IMR-90 (cell line): ENCODE data around the gene SCARF2. TPM values are rescaled to one million over a fixed set of nuclear protein-coding genes. Genes with fewer than 3 reads are reported as not detected.

Experiments
- ATAC-seq: fragments of 200-7000 bp; cut with Tn5 transposase; 2 replicates; pipeline ENCODE4 v1.9.1; 2020; ENCODE audit warnings: low read depth, mild to moderate bottlenecking, moderate library complexity
- BruUV-seq: library from RNA; stranded (reverse); fragments of 400-500 nt; replicated peaks from 2 replicates; lab custom pipeline; 2021; lab: Mats Ljungman, UMichigan
- CTCF ChIA-PET: fragments of 300-600 bp; formaldehyde crosslinking; extraction: SDS; loops from one replicate; lab custom pipeline; 2021; ENCODE audit warnings: antibody characterized with exemption; lab: Yijun Ruan, JAX
- POLR2A ChIA-PET: fragments of 300-600 bp; sonication (Branson Sonifier 250); formaldehyde crosslinking; loops from one replicate; lab custom pipeline; 2022; ENCODE audit warnings: antibody characterized with exemption; ENCODE audit not compliant: unreplicated experiment; lab: Charles Lee
- DNase-seq: peaks from one replicate; pipeline ENCODE4 v3.0.0; 2013
- H2AFZ ChIP-seq: replicated peaks from 2 replicates; pipeline ENCODE3; 2013; ENCODE audit warnings: low read length, mild to moderate bottlenecking; ENCODE audit not compliant: poor library complexity
- H2AK5ac ChIP-seq: 2 replicates; pipeline ENCODE4 v1.6.1; 2013; ENCODE audit warnings: low read depth, low read length, inconsistent platforms
- H2AK9ac ChIP-seq: replicated peaks from 2 replicates; pipeline ENCODE3; 2013; ENCODE audit warnings: mild to moderate bottlenecking, low read depth, low read length, moderate library complexity; ENCODE audit not compliant: poor library complexity
- H2BK120ac ChIP-seq: 2 replicates; pipeline ENCODE4 v1.6.1; 2013; ENCODE audit warnings: low read depth, low read length, inconsistent platforms
- H2BK15ac ChIP-seq: 3 replicates; pipeline ENCODE4 v1.6.1; 2013; ENCODE audit warnings: low read depth, low read length, inconsistent platforms
- H2BK20ac ChIP-seq: 2 replicates; pipeline ENCODE4 v1.6.1; 2013; ENCODE audit warnings: low read depth, mild to moderate bottlenecking, inconsistent platforms, low read length, moderate library complexity
- H2BK5ac ChIP-seq: 2 replicates; pipeline ENCODE4 v1.6.1; 2013; ENCODE audit warnings: mild to moderate bottlenecking, low read depth, low read length, inconsistent platforms; ENCODE audit not compliant: poor library complexity, severe bottlenecking
- H3K14ac ChIP-seq: replicated peaks from 2 replicates; pipeline ENCODE4 v1.6.1; 2013; ENCODE audit warnings: low read depth, low read length, inconsistent platforms
- H3K18ac ChIP-seq: 2 replicates; pipeline ENCODE4 v1.6.1; 2013; ENCODE audit warnings: low read depth, low read length, control low read depth
- H3K23ac ChIP-seq: 2 replicates; pipeline ENCODE4 v1.6.1; 2013; ENCODE audit warnings: low read depth, low read length, inconsistent platforms
- H3K27ac ChIP-seq: 2 replicates; pipeline ENCODE4 v1.5.1; 2013; ENCODE audit warnings: mild to moderate bottlenecking, control low read depth, low read length; ENCODE audit not compliant: insufficient read depth
- H3K27me3 ChIP-seq: 2 replicates; pipeline ENCODE4 v1.6.1; 2013; ENCODE audit warnings: low read length; ENCODE audit not compliant: control insufficient read depth, insufficient read depth
- H3K36me3 ChIP-seq: 2 replicates; pipeline ENCODE4 v1.6.1; 2013; ENCODE audit warnings: low read length, mixed read lengths; ENCODE audit not compliant: control insufficient read depth, insufficient read depth
- H3K4ac ChIP-seq: 2 replicates; pipeline ENCODE4 v1.6.1; 2013; ENCODE audit warnings: low read depth, low read length, inconsistent platforms
- H3K4me1 ChIP-seq: 2 replicates; pipeline ENCODE4 v1.6.1; 2013; ENCODE audit warnings: low read length, mixed read lengths; ENCODE audit not compliant: control insufficient read depth, insufficient read depth
- H3K4me2 ChIP-seq: 2 replicates; pipeline ENCODE4 v1.6.1; 2013; ENCODE audit warnings: low read depth, mild to moderate bottlenecking, control low read depth, low read length, moderate library complexity
- H3K4me3 ChIP-seq: 2 replicates; pipeline ENCODE4 v1.5.1; 2013; ENCODE audit warnings: low read depth, mild to moderate bottlenecking, control low read depth, low read length, moderate library complexity; ENCODE audit not compliant: insufficient read depth
- H3K56ac ChIP-seq: 2 replicates; pipeline ENCODE4 v1.6.1; 2013; ENCODE audit warnings: low read length, inconsistent platforms; ENCODE audit not compliant: insufficient read depth; ENCODE audit errors: extremely low read depth
- H3K79me1 ChIP-seq, 2 experiments: 2 replicates each; pipeline ENCODE4 v1.6.1; 2013; ENCODE audit warnings: low read length in 2 of 2, inconsistent platforms in 1 of 2, low read depth in 1 of 2
- H3K9ac ChIP-seq: 2 replicates; pipeline ENCODE4 v1.6.1; 2013; ENCODE audit warnings: low read depth, low read length, control low read depth
- H3K9me1 ChIP-seq: 2 replicates; pipeline ENCODE4 v1.6.1; 2013; ENCODE audit warnings: low read length, inconsistent platforms; ENCODE audit not compliant: insufficient read depth
- H3K9me3 ChIP-seq: 2 replicates; pipeline ENCODE4 v1.6.1; 2013; ENCODE audit warnings: low read length; ENCODE audit not compliant: control insufficient read depth, insufficient read depth
- H4K20me1 ChIP-seq: 2 replicates; pipeline ENCODE4 v1.6.1; 2013; ENCODE audit warnings: low read length, inconsistent platforms; ENCODE audit not compliant: insufficient read depth
- H4K5ac ChIP-seq: 2 replicates; pipeline ENCODE4 v1.6.1; 2013; ENCODE audit warnings: mild to moderate bottlenecking, low read depth, low read length, control low read depth
- H4K8ac ChIP-seq, 2 experiments: 2 replicates each; pipeline ENCODE4 v1.6.1; 2013; ENCODE audit warnings: low read depth in 2 of 2, low read length in 2 of 2, control low read depth in 1 of 2, inconsistent platforms in 1 of 2
- H4K91ac ChIP-seq: 2 replicates; pipeline ENCODE4 v1.6.1; 2013; ENCODE audit warnings: low read depth, low read length, inconsistent platforms; ENCODE audit not compliant: insufficient read depth
- CEBPB ChIP-seq: IDR thresholded peaks from 2 replicates; pipeline ENCODE4 v1.6.1; 2012; ENCODE audit warnings: low read depth, low read length, improper control_type of control experiment
- CHD1 ChIP-seq: IDR thresholded peaks from 2 replicates; pipeline ENCODE4 v1.6.1; 2012; ENCODE audit warnings: low read depth, low read length, improper control_type of control experiment
- FOS ChIP-seq: fragments of 150-350 bp; IDR thresholded peaks from 2 replicates; pipeline ENCODE4 v1.6.1; 2016; ENCODE audit warnings: low read depth, low read length
- MAFK ChIP-seq: IDR thresholded peaks from 2 replicates; pipeline ENCODE4 v1.6.1; 2012; ENCODE audit warnings: low read depth, low read length, improper control_type of control experiment
- MAZ ChIP-seq: IDR thresholded peaks from 2 replicates; pipeline ENCODE4 v1.6.1; 2012; ENCODE audit warnings: low read depth, mild to moderate bottlenecking, low read length, improper control_type of control experiment, moderate library complexity, borderline replicate concordance
- RCOR1 ChIP-seq: IDR thresholded peaks from 2 replicates; pipeline ENCODE4 v1.6.1; 2012; ENCODE audit warnings: mild to moderate bottlenecking, low read length, improper control_type of control experiment; ENCODE audit not compliant: insufficient replicate concordance
- WGBS, 2 experiments: methylation state at CpG; one replicate each; pipeline versions ENCODE4 v1.1.5 to v1.1.7; 2013; ENCODE audit warnings: missing lambda C conversion rate in 2 of 2; ENCODE audit not compliant: insufficient read length in 1 of 2; ENCODE audit errors: extremely low coverage in 2 of 2; 5-methylcytosine and 5-hydroxymethylcytosine counted together
- dilution Hi-C: fragments of 300-500 bp; cut with HindIII; formaldehyde crosslinking; loops from one replicate; pipeline ENCODE4 v1.14.3; 2018; ENCODE audit warnings: low sequenced_read_pairs; ENCODE audit not compliant: unreplicated experiment
- in situ Hi-C: fragments of 300-500 bp; cut with MboI; formaldehyde crosslinking; loops from 3 replicates; pipeline ENCODE4 v1.14.3; 2019; ENCODE audit warnings: low sequenced_read_pairs, inconsistent platforms, mixed read lengths
- intact Hi-C: fragments of 100-400 bp; cut with micrococcal nuclease; formaldehyde crosslinking; loops from 2 replicates; pipeline ENCODE4 v1.10.0; 2022
- polyA plus RNA-seq, 3 experiments: library from polyadenylated mRNA; depleted of rRNA; stranded (reverse); fragments of >200 nt; gene quantifications; 2 replicates each; pipeline ENCODE4 v1.2.3, GENCODE V29; 2012; ENCODE audit warnings: low replicate concordance in 1 of 3
- total RNA-seq: library from RNA; depleted of rRNA; stranded (reverse); fragments of >200 nt; gene quantifications from 2 replicates; pipeline ENCODE4 v1.2.3, GENCODE V29; 2012
- TF ChIP-seq, protein P1 (sequence below): conservative IDR thresholded peaks from 2 replicates; pipeline ENCODE4 v1.5.1; 2012; ENCODE audit warnings: mild to moderate bottlenecking, low read depth, low read length, improper control_type of control experiment
- TF ChIP-seq, protein P2 (sequence below): fragments of 150-350 bp; IDR thresholded peaks from 2 replicates; pipeline ENCODE4 v1.6.1; 2017; ENCODE audit warnings: mild to moderate bottlenecking, antibody characterized with exemption, low read length, low read depth

SCARF2 gene
- total and polyA plus RNA-seq, 2 of the 4 experiments (the other 2 are of a cell fraction): 3.4 to 37.0 TPM

DNA sequence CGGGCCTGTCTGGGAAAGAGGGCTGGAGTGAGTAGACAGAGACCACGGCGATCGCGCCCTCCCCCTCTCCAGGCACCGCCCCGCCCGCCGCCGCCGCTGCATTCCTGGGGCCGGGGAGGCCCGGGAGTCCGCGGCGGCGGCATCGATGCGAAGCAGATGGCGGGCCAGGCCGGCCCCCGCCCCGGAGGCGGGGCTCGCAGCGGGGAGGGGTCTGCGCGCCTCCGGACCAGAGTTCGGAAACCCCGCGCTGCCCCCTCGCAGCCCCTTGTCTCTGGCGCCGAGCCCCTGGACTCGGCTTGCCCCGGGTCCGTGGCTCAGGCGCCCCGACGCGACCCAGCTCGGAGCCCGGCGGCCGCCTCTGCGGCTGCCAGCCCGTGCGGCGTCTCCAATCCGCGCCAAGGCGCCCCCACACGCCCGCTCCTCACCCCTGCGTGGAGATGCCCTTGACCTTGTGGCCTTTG lies 1.3 kb downstream of the SCARF2 start:
- ChIA-PET POLR2A (no interaction called here), CTCF (no interaction called here)
- no peak overlapping the region for H2BK20ac ChIP-seq
- BruUV-seq: no TSS peak
- H3K4ac ChIP-seq: peak overlapping the region; percentile 93
- peak overlapping the region; percentile 5 for H2BK120ac ChIP-seq
- H3K4me2 ChIP-seq: peak overlapping the region; percentile 93
- no peaks in the 10 kb centered on the region; the same call in 1 of the 2 replicates for H3K36me3 ChIP-seq
- no peaks in the 10 kb centered on the region for H3K27me3 ChIP-seq
- dilution Hi-C loops (no loop called here), intact Hi-C loops (no loop called here), in situ Hi-C loops (no loop called here)
- H4K91ac ChIP-seq: no peak overlapping the region; the same call in 1 of the 2 replicates
- no peak overlapping the region for H2BK15ac ChIP-seq
- H3K9me3 ChIP-seq: no peaks in the 10 kb centered on the region
- H3K18ac ChIP-seq: no peak overlapping the region
- H3K9ac ChIP-seq: peak overlapping the region; percentile 89
- peak overlapping the region; percentile 78 for H3K14ac ChIP-seq
- H4K20me1 ChIP-seq: peaks cover 55% of the 10 kb centered on the region
- H2AK9ac ChIP-seq: peak overlapping the region; percentile 99
- H3K56ac ChIP-seq: peak overlapping the region; percentile 16; the same call in 1 of the 2 replicates
- peak overlapping the region; percentile 93 for H2AK5ac ChIP-seq
- H3K4me1 ChIP-seq: peaks cover 24% of the 10 kb centered on the region
- peak; percentile 65 for ATAC-seq
- WGBS, 2 experiments: 0% methylated on average over 26 of the region's 56 CpGs; no CpG with 5 or more reads in 1 of the 2 experiments
- H3K9me1 ChIP-seq: peaks cover 29% of the 10 kb centered on the region
- H4K5ac ChIP-seq: no peak overlapping the region; the same call in 1 of the 2 replicates
- TF ChIP-seq RCOR1: no peak
- TF ChIP-seq MAFK: no peak
- no peak for TF ChIP-seq CHD1
- TF ChIP-seq, protein P1, sequence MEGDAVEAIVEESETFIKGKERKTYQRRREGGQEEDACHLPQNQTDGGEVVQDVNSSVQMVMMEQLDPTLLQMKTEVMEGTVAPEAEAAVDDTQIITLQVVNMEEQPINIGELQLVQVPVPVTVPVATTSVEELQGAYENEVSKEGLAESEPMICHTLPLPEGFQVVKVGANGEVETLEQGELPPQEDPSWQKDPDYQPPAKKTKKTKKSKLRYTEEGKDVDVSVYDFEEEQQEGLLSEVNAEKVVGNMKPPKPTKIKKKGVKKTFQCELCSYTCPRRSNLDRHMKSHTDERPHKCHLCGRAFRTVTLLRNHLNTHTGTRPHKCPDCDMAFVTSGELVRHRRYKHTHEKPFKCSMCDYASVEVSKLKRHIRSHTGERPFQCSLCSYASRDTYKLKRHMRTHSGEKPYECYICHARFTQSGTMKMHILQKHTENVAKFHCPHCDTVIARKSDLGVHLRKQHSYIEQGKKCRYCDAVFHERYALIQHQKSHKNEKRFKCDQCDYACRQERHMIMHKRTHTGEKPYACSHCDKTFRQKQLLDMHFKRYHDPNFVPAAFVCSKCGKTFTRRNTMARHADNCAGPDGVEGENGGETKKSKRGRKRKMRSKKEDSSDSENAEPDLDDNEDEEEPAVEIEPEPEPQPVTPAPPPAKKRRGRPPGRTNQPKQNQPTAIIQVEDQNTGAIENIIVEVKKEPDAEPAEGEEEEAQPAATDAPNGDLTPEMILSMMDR: no peak
- TF ChIP-seq FOS: no peak
- TF ChIP-seq, protein P2, sequence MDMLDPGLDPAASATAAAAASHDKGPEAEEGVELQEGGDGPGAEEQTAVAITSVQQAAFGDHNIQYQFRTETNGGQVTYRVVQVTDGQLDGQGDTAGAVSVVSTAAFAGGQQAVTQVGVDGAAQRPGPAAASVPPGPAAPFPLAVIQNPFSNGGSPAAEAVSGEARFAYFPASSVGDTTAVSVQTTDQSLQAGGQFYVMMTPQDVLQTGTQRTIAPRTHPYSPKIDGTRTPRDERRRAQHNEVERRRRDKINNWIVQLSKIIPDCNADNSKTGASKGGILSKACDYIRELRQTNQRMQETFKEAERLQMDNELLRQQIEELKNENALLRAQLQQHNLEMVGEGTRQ: no peak
- no peak for TF ChIP-seq CEBPB
- TF ChIP-seq MAZ: peak; percentile 88
- peak; percentile 30 for DNase-seq
- H3K79me1 ChIP-seq: peaks cover 16 to 74% of the 10 kb centered on the region in 2 experiments; a peak in 3 of 4 replicates
- H3K27ac ChIP-seq: peak overlapping the region; percentile 78
- peak overlapping the region; percentile 66 for H2BK5ac ChIP-seq
- H4K8ac ChIP-seq: peak overlapping the region in 1 of 2 experiments; percentile 71; a peak in 2 of 4 replicates
- H3K23ac ChIP-seq: peak overlapping the region; percentile 84
- peak overlapping the region; percentile 88 for H2AFZ ChIP-seq
- peak overlapping the region; percentile 90 for H3K4me3 ChIP-seq
